H9 (cell line): Measurements from ENCODE around the gene HGS. TPM values are rescaled to one million over a fixed set of nuclear protein-coding genes. Genes with fewer than 3 reads are reported as not detected.

Experiments
- DNase-seq: peaks from one replicate; pipeline ENCODE4 v3.0.0-alpha.2; 2017
- H2AFZ ChIP-seq: one replicate; pipeline ENCODE4 v1.6.1; 2013; ENCODE audit warnings: mild to moderate bottlenecking, low read length, control low read depth, moderate library complexity
- H2AK5ac ChIP-seq: 2 replicates; pipeline ENCODE4 v1.6.1; 2013; ENCODE audit warnings: low read length, control low read depth, mixed read lengths; ENCODE audit not compliant: insufficient read length
- H2BK120ac ChIP-seq: one replicate; pipeline ENCODE4 v1.6.1; 2013; ENCODE audit warnings: low read depth, mild to moderate bottlenecking, low read length, control low read depth, inconsistent platforms; ENCODE audit not compliant: poor library complexity, severe bottlenecking
- H2BK12ac ChIP-seq: 2 replicates; pipeline ENCODE4 v1.6.1; 2013; ENCODE audit warnings: low read length, control low read depth, mixed read lengths, low read depth; ENCODE audit not compliant: insufficient read length
- H2BK15ac ChIP-seq: 2 replicates; pipeline ENCODE4 v1.6.1; 2013; ENCODE audit warnings: low read depth, low read length, control low read depth
- H2BK20ac ChIP-seq: one replicate; pipeline ENCODE4 v1.6.1; 2013; ENCODE audit warnings: low read depth, mild to moderate bottlenecking, low read length, control low read depth, inconsistent platforms; ENCODE audit not compliant: poor library complexity, severe bottlenecking
- H2BK5ac ChIP-seq: 2 replicates; pipeline ENCODE4 v1.6.1; 2013; ENCODE audit warnings: low read length, control low read depth, mixed read lengths; ENCODE audit not compliant: insufficient read length
- H3K14ac ChIP-seq: 2 replicates; pipeline ENCODE4 v1.6.1; 2013; ENCODE audit warnings: low read length, control low read depth; ENCODE audit not compliant: insufficient read depth
- H3K18ac ChIP-seq: 2 replicates; pipeline ENCODE4 v1.6.1; 2013; ENCODE audit warnings: low read depth, mild to moderate bottlenecking, mixed read lengths, low read length, control low read depth; ENCODE audit not compliant: insufficient read length
- H3K23ac ChIP-seq: 2 replicates; pipeline ENCODE4 v1.6.1; 2013; ENCODE audit warnings: low read length, control low read depth, mixed read lengths, low read depth; ENCODE audit not compliant: insufficient read length
- H3K23me2 ChIP-seq: 2 replicates; pipeline ENCODE4 v1.6.1; 2013; ENCODE audit warnings: low read depth, mild to moderate bottlenecking, mixed read lengths, low read length, control low read depth; ENCODE audit not compliant: insufficient read length, poor library complexity, severe bottlenecking
- H3K27ac ChIP-seq: 2 replicates; pipeline ENCODE4 v1.5.1; 2013; ENCODE audit warnings: low read length, control low read depth, mixed read lengths, low read depth; ENCODE audit not compliant: insufficient read length
- H3K27me3 ChIP-seq: 2 replicates; pipeline ENCODE4 v1.6.1; 2013; ENCODE audit warnings: low read length, control low read depth, inconsistent platforms; ENCODE audit not compliant: insufficient read depth
- H3K4ac ChIP-seq: 2 replicates; pipeline ENCODE4 v1.6.1; 2013; ENCODE audit warnings: low read depth, mild to moderate bottlenecking, control low read depth, inconsistent platforms, low read length, moderate library complexity
- H3K4me1 ChIP-seq: 2 replicates; pipeline ENCODE4 v1.6.1; 2013; ENCODE audit warnings: low read length, control low read depth, inconsistent platforms; ENCODE audit not compliant: insufficient read depth
- H3K4me2 ChIP-seq: 2 replicates; pipeline ENCODE4 v1.6.1; 2013; ENCODE audit warnings: low read length, control low read depth, mixed read lengths; ENCODE audit not compliant: insufficient read length, insufficient read depth
- H3K56ac ChIP-seq: 2 replicates; pipeline ENCODE4 v1.6.1; 2013; ENCODE audit warnings: low read depth, mild to moderate bottlenecking, mixed read lengths, low read length, control low read depth; ENCODE audit not compliant: insufficient read length
- H3K79me1 ChIP-seq: 2 replicates; pipeline ENCODE4 v1.6.1; 2013; ENCODE audit warnings: low read depth, mild to moderate bottlenecking, moderate library complexity, low read length, control low read depth, inconsistent platforms; ENCODE audit not compliant: insufficient read depth, poor library complexity, severe bottlenecking
- H3K79me2 ChIP-seq: 2 replicates; pipeline ENCODE4 v1.6.1; 2013; ENCODE audit warnings: low read length, control low read depth, inconsistent platforms; ENCODE audit not compliant: insufficient read depth
- H3K9ac ChIP-seq: 2 replicates; pipeline ENCODE4 v1.6.1; 2013; ENCODE audit warnings: low read length, control low read depth, mixed read lengths; ENCODE audit not compliant: insufficient read length; ENCODE audit errors: extremely low read depth
- H3K9me3 ChIP-seq: one replicate; pipeline ENCODE4 v1.6.1; 2013; ENCODE audit warnings: low read depth, low read length, inconsistent platforms; ENCODE audit not compliant: control insufficient read depth
- H3T11ph ChIP-seq: one replicate; pipeline ENCODE4 v1.6.1; 2013; ENCODE audit warnings: mild to moderate bottlenecking, low read length, control low read depth, inconsistent platforms
- H4K20me1 ChIP-seq: one replicate; pipeline ENCODE4 v1.6.1; 2013; ENCODE audit not compliant: control insufficient read depth, insufficient read length, insufficient read depth
- H4K5ac ChIP-seq: 2 replicates; pipeline ENCODE4 v1.6.1; 2013; ENCODE audit warnings: low read depth, mild to moderate bottlenecking, mixed read lengths, low read length, control low read depth; ENCODE audit not compliant: insufficient read length
- H4K8ac ChIP-seq: replicated peaks from 2 replicates; pipeline ENCODE4 v1.6.1; 2013; ENCODE audit warnings: low read length, control low read depth, mixed read lengths, low read depth; ENCODE audit not compliant: insufficient read length
- H4K91ac ChIP-seq: 2 replicates; pipeline ENCODE4 v1.6.1; 2013; ENCODE audit warnings: low read depth, mild to moderate bottlenecking, moderate library complexity, mixed read lengths, low read length, control low read depth; ENCODE audit not compliant: insufficient read length
- H3K27ac Mint-ChIP-seq, 3 experiments: 2 replicates in 2 of 3; 3 replicates in 1 of 3; pipeline ENCODE4 v1.8.0; 2020 to 2021; ENCODE audit warnings: mixed read lengths in 3 of 3, mild to moderate bottlenecking in 1 of 3, moderate library complexity in 1 of 3
- H3K27me3 Mint-ChIP-seq: 2 replicates; pipeline ENCODE4 v1.8.0; 2021; ENCODE audit warnings: low read depth, mild to moderate bottlenecking, moderate library complexity, mixed read lengths
- H3K36me3 Mint-ChIP-seq, 3 experiments: 2 replicates in 2 of 3; 3 replicates in 1 of 3; pipeline ENCODE4 v1.8.0; 2020 to 2021; ENCODE audit warnings: low read depth in 3 of 3, mixed read lengths in 3 of 3; ENCODE audit not compliant: insufficient read depth in 1 of 3
- H3K4me1 Mint-ChIP-seq, 2 experiments: 2 replicates each; pipeline ENCODE4 v1.8.0; 2020; ENCODE audit warnings: mixed read lengths in 2 of 2
- H3K4me3 Mint-ChIP-seq, 2 experiments: 2 replicates in 1 of 2; 3 replicates in 1 of 2; pipeline ENCODE4 v1.8.0; 2020 to 2021; ENCODE audit warnings: mild to moderate bottlenecking in 2 of 2, mixed read lengths in 2 of 2, moderate library complexity in 1 of 2
- H3K9me3 Mint-ChIP-seq, 2 experiments: 2 replicates in 1 of 2; 3 replicates in 1 of 2; pipeline ENCODE4 v1.8.0; 2020; ENCODE audit warnings: mild to moderate bottlenecking in 2 of 2, mixed read lengths in 2 of 2, moderate library complexity in 1 of 2
- WGBS: extraction: QIAGEN DNeasy Blood & Tissue Kit; methylation state at CpG from one replicate; pipeline ENCODE4 v1.1.7; 2013; ENCODE audit warnings: missing lambda C conversion rate, low lambda C conversion rate, mixed read lengths; ENCODE audit not compliant: insufficient read length; ENCODE audit errors: extremely low coverage; 5-methylcytosine and 5-hydroxymethylcytosine counted together
- total RNA-seq: library from RNA; stranded (reverse); gene quantifications from 2 replicates; pipeline ENCODE4 v1.2.1, GENCODE V29; 2021
- TF ChIP-seq, protein P1 (sequence below): fragments of 200-600 bp; sonication (generic); conservative IDR thresholded peaks from 3 replicates; pipeline ENCODE4 v1.8.0; 2021; ENCODE audit warnings: antibody characterized with exemption, mild to moderate bottlenecking

The HGS gene
- total RNA-seq, 1 experiment from 2014 or later, result 106 TPM

DNA sequence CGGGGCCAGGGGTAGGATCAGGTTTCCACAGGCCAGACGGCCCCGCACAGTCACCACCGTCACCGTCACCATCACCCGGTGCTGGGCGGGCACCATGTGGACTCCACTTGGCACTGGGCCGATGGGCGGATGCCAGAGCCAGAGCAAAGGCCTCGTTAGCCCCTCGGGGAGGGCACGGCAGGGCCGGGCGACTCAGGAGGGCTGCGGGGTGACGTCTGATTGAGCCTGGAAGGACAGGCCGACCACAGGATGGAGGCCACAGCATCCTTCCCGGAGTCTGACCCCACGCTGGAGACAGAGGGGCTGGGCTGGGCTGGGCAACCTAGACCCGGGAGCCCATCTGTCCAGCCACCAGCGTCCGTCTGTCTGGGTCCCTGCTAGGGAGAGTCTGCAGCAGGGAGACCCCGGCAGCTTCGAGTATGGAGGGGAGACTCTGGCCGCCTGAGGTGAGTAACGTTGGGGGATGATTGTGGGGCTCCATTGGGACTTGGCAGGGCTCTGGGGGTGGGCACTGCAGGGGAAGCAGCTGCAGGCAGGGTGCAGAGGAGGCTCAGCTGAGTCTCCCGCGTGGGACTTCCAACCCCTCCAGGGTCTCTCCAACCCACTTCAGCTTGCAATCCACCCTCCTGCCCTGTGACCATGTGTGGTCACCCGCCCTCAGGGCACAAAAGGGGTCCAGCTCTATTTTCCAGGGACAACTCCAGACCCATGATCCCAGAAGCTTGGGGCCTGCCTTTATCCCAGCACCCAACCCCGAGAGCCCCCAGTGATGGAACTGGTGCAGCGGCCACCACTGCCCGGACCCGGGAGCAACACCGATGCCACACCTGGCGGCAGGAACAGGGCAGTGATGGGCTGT is 50.8 kb downstream of the HGS start:
- no peak overlapping the region for H3K27ac ChIP-seq
- no peak overlapping the region for H2BK5ac ChIP-seq
- no peaks in the 10 kb centered on the region for H3K79me1 ChIP-seq
- no peak overlapping the region for H2AK5ac ChIP-seq
- H4K8ac ChIP-seq, result no peak overlapping the region
- no CpG with 5 or more reads among the region's 35 CpGs for WGBS
- H2BK15ac ChIP-seq, result no peak overlapping the region
- H2BK12ac ChIP-seq, result no peak overlapping the region
- no peak for DNase-seq
- TF ChIP-seq, protein P1, sequence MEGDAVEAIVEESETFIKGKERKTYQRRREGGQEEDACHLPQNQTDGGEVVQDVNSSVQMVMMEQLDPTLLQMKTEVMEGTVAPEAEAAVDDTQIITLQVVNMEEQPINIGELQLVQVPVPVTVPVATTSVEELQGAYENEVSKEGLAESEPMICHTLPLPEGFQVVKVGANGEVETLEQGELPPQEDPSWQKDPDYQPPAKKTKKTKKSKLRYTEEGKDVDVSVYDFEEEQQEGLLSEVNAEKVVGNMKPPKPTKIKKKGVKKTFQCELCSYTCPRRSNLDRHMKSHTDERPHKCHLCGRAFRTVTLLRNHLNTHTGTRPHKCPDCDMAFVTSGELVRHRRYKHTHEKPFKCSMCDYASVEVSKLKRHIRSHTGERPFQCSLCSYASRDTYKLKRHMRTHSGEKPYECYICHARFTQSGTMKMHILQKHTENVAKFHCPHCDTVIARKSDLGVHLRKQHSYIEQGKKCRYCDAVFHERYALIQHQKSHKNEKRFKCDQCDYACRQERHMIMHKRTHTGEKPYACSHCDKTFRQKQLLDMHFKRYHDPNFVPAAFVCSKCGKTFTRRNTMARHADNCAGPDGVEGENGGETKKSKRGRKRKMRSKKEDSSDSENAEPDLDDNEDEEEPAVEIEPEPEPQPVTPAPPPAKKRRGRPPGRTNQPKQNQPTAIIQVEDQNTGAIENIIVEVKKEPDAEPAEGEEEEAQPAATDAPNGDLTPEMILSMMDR, result no peak
- H3K27me3 ChIP-seq, result no peaks in the 10 kb centered on the region
- no peak overlapping the region for H3K4ac ChIP-seq
- Mint-ChIP-seq H3K9me3 (0 out of 5 replicates have a peak, but pooled peaks cover 0 to 2% of the 10 kb centered on the region in 2 experiments), H3K4me1 (peaks cover 14 to 25% of the 10 kb centered on the region in 2 experiments), H3K4me3 (no peak overlapping the region), H3K27me3 (peaks cover 18% of the 10 kb centered on the region), H3K27ac (no peak overlapping the region), H3K36me3 (no peaks in the 10 kb centered on the region)
- H3K4me1 ChIP-seq, result no peaks in the 10 kb centered on the region; the same call in 1 of the 2 replicates
- no peak overlapping the region for H3K18ac ChIP-seq
- H4K5ac ChIP-seq, result no peak overlapping the region
- no peak overlapping the region for H3K56ac ChIP-seq
- H4K91ac ChIP-seq, result no peak overlapping the region
- H3K23me2 ChIP-seq, result no peaks in the 10 kb centered on the region
- H3K14ac ChIP-seq, result no peak overlapping the region
- H3K79me2 ChIP-seq, result no peaks in the 10 kb centered on the region
- no peak overlapping the region for H2BK120ac ChIP-seq
- H4K20me1 ChIP-seq, result no peaks in the 10 kb centered on the region
- H3K9me3 ChIP-seq, result no peaks in the 10 kb centered on the region
- H3T11ph ChIP-seq, result no peak overlapping the region
- no peak overlapping the region for H3K4me2 ChIP-seq
- no peak overlapping the region for H2BK20ac ChIP-seq
- H2AFZ ChIP-seq, result no peak overlapping the region
- H3K23ac ChIP-seq, result no peak overlapping the region
- no peak overlapping the region for H3K9ac ChIP-seq
